Sigmoid colon (tissue), 4 donors: ENCODE results near the gene DDX23.

Experiments used
- POLR2A ChIP-seq, 2 donors: fragments of 450-650 bp; IDR thresholded peaks; one replicate each; pipeline ENCODE4 v1.6.1; 2016; ENCODE audit warnings: antibody characterized with exemption in 2 of 2, mild to moderate bottlenecking in 2 of 2, moderate library complexity in 2 of 2
- POLR2AphosphoS5 ChIP-seq, 4 donors: sonication (generic); formaldehyde crosslinking; IDR thresholded peaks; one replicate each; pipeline ENCODE4 v1.6.1; 2017; ENCODE audit warnings: antibody characterized with exemption in 4 of 4

GRCh38 chr12:48824112-48824511, 27.9 kb downstream of the DDX23 start:
- TF ChIP-seq POLR2AphosphoS5 (IDR thresholded peaks at IDR 0.05), result no peak
- no peak for TF ChIP-seq POLR2A (IDR thresholded peaks at IDR 0.05)
